ENCODE results near the gene NUP62CL. TPM values are rescaled to one million over a fixed set of nuclear protein-coding genes. Genes with fewer than 3 reads are reported as not detected.

Gene NUP62CL
- total and polyA plus RNA-seq, 2 of the 13 experiments (the other 11 are each of a cell fraction or from before 2014, with no cell fraction given), result 4.2 to 5.8 TPM

- Histone ChIP-seq H3K4me1 (ENCODE audit: insufficient read depth, low read length) (no peaks in the 10 kb centered on the region), H3K27me3 (ENCODE audit: control insufficient read depth in 1 of 2, insufficient read depth in 2 of 2, low read length in 2 of 2) (no peaks in the 10 kb centered on the region), H3K4me3 (replicated peaks in 1 of 3; ENCODE audit: insufficient read depth in 1 of 3, low read depth in 2 of 3, low read length in 3 of 3) (no peak overlapping the region), H2AFZ (ENCODE audit: low read length) (no peak overlapping the region), H3K36me3 (replicated peaks in 1 of 2; ENCODE audit: control insufficient read depth in 1 of 2, insufficient read depth in 2 of 2, low read length in 2 of 2) (no peaks in the 10 kb centered on the region), H4K20me1 (ENCODE audit: insufficient read depth, low read length) (no peaks in the 10 kb centered on the region), H3K9ac (ENCODE audit: insufficient read depth, low read depth, low read length) (no peak overlapping the region), H3K9me3 (ENCODE audit: low read length) (no peaks in the 10 kb centered on the region), H3K27ac (ENCODE audit: extremely low read length, insufficient read depth, low read length) (no peak overlapping the region), H3K4me2 (ENCODE audit: low read depth, low read length) (no peak overlapping the region), H3K79me2 (ENCODE audit: insufficient read depth, low read length) (no peaks in the 10 kb centered on the region)
- in situ Hi-C loops (cut with HindIII; ENCODE audit: extremely low pct_ligation_motif_present, low pct_unique_long_range_greater_than_20kb) (no loop called here), intact Hi-C loops (cut with micrococcal nuclease; ENCODE audit: unreplicated experiment) (no loop called here)
- DNase-seq (ENCODE audit: low spot score) (no peak), ATAC-seq (no peak), FAIRE-seq (no peak)
- WGBS (ENCODE audit: low lambda C conversion rate), result 96% methylated on average over 6 of the region's 6 CpGs
- POLR2A ChIA-PET, result no interaction called here
- CTCF ChIA-PET (ENCODE audit: low intra/inter-chr PET ratio, low total read pairs), result no interaction called here
- TF ChIP-seq ZNF614 (CRISPR knock-in tag; IDR thresholded peaks at IDR 0.05; ENCODE audit: borderline replicate concordance) (no peak), ELF4 (CRISPR knock-in tag; IDR thresholded peaks at IDR 0.05; ENCODE audit: borderline replicate concordance) (no peak), NR2F6 (IDR thresholded peaks at IDR 0.05) (no peak), NR2F6 (CRISPR knock-in tag; IDR thresholded peaks at IDR 0.05) (no peak), FOXP1 (IDR thresholded peaks at IDR 0.05) (no peak), FOXP1 (CRISPR knock-in tag; IDR thresholded peaks at IDR 0.05) (no peak), FLYWCH1 (CRISPR knock-in tag; IDR thresholded peaks at IDR 0.05) (no peak), KDM5A (IDR thresholded peaks at IDR 0.05; ENCODE audit: borderline replicate concordance, low read length) (no peak), MAX (IDR thresholded peaks at IDR 0.05) (no peak), IRF1 (CRISPR knock-in tag; IDR thresholded peaks at IDR 0.05; ENCODE audit: low read depth) (no peak), ZNF432 (CRISPR knock-in tag; IDR thresholded peaks at IDR 0.05; ENCODE audit: borderline replicate concordance) (no peak), YY1 (IDR thresholded peaks at IDR 0.05; ENCODE audit: insufficient read depth, insufficient replicate concordance, low read depth, low read length) (no peak), SMAD3 (CRISPR knock-in tag; IDR thresholded peaks at IDR 0.05) (no peak), PBX3 (CRISPR knock-in tag; IDR thresholded peaks at IDR 0.05; ENCODE audit: borderline replicate concordance) (no peak), ZNF44 (CRISPR knock-in tag; IDR thresholded peaks at IDR 0.05) (no peak)
- TF ChIP-seq, protein P1, sequence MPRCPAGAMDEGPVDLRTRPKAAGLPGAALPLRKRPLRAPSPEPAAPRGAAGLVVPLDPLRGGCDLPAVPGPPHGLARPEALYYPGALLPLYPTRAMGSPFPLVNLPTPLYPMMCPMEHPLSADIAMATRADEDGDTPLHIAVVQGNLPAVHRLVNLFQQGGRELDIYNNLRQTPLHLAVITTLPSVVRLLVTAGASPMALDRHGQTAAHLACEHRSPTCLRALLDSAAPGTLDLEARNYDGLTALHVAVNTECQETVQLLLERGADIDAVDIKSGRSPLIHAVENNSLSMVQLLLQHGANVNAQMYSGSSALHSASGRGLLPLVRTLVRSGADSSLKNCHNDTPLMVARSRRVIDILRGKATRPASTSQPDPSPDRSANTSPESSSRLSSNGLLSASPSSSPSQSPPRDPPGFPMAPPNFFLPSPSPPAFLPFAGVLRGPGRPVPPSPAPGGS (CRISPR knock-in tag; IDR thresholded peaks at IDR 0.05), result no peak
- TF ChIP-seq, protein P2, sequence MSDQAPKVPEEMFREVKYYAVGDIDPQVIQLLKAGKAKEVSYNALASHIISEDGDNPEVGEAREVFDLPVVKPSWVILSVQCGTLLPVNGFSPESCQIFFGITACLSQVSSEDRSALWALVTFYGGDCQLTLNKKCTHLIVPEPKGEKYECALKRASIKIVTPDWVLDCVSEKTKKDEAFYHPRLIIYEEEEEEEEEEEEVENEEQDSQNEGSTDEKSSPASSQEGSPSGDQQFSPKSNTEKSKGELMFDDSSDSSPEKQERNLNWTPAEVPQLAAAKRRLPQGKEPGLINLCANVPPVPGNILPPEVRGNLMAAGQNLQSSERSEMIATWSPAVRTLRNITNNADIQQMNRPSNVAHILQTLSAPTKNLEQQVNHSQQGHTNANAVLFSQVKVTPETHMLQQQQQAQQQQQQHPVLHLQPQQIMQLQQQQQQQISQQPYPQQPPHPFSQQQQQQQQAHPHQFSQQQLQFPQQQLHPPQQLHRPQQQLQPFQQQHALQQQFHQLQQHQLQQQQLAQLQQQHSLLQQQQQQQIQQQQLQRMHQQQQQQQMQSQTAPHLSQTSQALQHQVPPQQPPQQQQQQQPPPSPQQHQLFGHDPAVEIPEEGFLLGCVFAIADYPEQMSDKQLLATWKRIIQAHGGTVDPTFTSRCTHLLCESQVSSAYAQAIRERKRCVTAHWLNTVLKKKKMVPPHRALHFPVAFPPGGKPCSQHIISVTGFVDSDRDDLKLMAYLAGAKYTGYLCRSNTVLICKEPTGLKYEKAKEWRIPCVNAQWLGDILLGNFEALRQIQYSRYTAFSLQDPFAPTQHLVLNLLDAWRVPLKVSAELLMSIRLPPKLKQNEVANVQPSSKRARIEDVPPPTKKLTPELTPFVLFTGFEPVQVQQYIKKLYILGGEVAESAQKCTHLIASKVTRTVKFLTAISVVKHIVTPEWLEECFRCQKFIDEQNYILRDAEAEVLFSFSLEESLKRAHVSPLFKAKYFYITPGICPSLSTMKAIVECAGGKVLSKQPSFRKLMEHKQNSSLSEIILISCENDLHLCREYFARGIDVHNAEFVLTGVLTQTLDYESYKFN (CRISPR knock-in tag; conservative IDR thresholded peaks at IDR 0.05), result no peak
- BruUV-seq (replicated peaks), result no TSS peak
Observed at GRCh38 chrX:107076158-107076557, 130.1 kb downstream of the NUP62CL start.

Data from HepG2 (cell line).